ENCODE data around the gene AUTS2. TPM values are rescaled to one million over a fixed set of nuclear protein-coding genes. Genes with fewer than 3 reads are reported as not detected.

AUTS2 gene
- total RNA-seq, 2 experiments from 2014 or later, result 15.2 to 16.3 TPM

DNA sequence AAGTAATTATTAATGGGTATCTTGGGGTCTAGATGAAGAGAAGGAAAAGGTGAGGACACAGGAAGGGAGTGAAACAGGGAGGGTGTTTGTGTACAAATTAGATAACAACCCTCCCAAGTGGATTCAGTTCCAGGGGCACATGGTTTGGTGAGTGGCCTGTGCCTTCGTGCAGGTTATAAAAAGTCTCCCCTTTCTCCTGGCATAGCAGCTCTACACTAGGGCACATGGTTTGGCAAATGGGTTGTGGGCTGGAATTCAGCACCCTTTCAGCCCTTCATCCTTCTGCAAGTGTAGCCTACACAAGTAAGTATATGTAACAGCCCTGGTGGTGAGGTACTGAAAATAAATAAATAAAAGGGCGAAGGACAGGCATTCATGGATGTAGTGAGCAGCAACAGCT, 359.4 kb downstream of the AUTS2 start:
- no peak overlapping the region for H3K4me3 Mint-ChIP-seq
- CTCF ChIA-PET, result no interaction called here
- ATAC-seq, result no peak
- no peaks in the 10 kb centered on the region for H3K4me1 Mint-ChIP-seq (ENCODE audit: low read depth)
- H3K36me3 Mint-ChIP-seq (ENCODE audit: low read depth), result no peaks in the 10 kb centered on the region
- DNase-seq, result no peak
- H3K27ac Mint-ChIP-seq, result no peak overlapping the region
- H3K27me3 Mint-ChIP-seq (ENCODE audit: low read depth), result no peaks in the 10 kb centered on the region
- H3K9me3 Mint-ChIP-seq (ENCODE audit: insufficient read depth), result no peaks in the 10 kb centered on the region
- POLR2A ChIA-PET, result no interaction called here

DNA sequence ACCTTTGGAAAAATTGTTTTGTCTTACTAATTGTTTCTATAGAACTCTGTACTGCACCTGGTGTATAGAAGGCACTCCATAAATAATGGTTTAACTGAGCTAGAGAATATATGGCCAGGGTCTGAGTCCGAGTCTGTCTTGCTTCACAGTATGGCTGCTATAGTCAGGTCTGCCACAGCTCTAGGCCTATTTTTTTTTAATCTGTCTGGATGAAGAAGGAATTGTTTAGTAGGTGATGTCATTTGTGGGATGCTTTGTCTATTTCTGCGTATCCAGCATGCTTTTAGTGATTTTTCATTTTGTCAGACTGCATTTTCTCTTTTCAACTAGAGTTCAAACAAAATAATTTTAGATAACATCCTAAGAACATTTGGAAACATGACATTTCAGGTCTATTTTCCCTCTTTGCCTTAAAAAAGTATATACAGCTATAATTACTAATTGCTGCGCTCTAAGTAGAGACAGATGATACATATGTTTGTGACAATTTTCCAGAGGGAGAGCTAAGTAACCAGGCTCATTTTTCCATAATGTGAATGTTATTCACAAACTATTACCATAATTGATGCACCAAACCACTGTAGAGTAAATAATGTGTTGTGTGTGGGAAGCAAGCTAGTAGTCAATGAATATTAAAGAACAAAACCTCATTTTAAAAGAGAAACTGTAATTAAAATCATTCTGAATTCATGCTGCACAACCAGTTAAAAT, 361.7 kb downstream of the AUTS2 start:
- no peaks in the 10 kb centered on the region for H3K4me1 Mint-ChIP-seq (ENCODE audit: low read depth)
- DNase-seq, result no peak
- no peak for ATAC-seq
- ChIA-PET CTCF (interaction anchor here (0.7 kb wide), 1 partner anchor 12 kb away, joined by 3 read pairs; no protein-coding TSS in a partner anchor), POLR2A (no interaction called here)
- no peaks in the 10 kb centered on the region for H3K36me3 Mint-ChIP-seq (ENCODE audit: low read depth)
- no peaks in the 10 kb centered on the region for H3K9me3 Mint-ChIP-seq (ENCODE audit: insufficient read depth)
- H3K27ac Mint-ChIP-seq, result no peak overlapping the region
- peaks cover 2% of the 10 kb centered on the region for H3K27me3 Mint-ChIP-seq (ENCODE audit: low read depth)
- no peak overlapping the region for H3K4me3 Mint-ChIP-seq

DNA sequence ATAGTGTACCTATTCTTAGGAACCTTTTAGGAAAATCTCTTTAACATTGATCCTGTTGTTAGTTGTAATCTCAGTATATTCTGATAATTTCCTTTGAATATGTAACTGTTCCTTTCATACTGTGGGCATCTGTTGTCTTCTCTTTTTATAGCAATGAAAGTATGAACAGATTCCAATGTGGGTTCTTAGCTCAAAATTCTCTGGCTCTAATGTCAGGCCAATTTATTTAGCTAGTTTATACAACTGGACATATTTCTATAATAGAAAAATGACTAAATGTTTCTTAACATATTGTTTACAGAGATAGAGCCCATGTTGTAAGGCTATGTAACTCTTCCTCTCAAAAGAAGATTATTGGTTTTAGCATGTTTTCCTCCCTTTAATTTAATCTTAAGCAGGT, 363.2 kb downstream of the AUTS2 start:
- ChIA-PET POLR2A (no interaction called here), CTCF (no interaction called here)
- Mint-ChIP-seq H3K9me3 (ENCODE audit: insufficient read depth) (no peaks in the 10 kb centered on the region), H3K4me1 (ENCODE audit: low read depth) (no peaks in the 10 kb centered on the region), H3K4me3 (no peak overlapping the region), H3K36me3 (ENCODE audit: low read depth) (no peaks in the 10 kb centered on the region), H3K27me3 (ENCODE audit: low read depth) (peaks cover 2% of the 10 kb centered on the region), H3K27ac (no peak overlapping the region)
- no peak for DNase-seq
- ATAC-seq, result no peak

DNA sequence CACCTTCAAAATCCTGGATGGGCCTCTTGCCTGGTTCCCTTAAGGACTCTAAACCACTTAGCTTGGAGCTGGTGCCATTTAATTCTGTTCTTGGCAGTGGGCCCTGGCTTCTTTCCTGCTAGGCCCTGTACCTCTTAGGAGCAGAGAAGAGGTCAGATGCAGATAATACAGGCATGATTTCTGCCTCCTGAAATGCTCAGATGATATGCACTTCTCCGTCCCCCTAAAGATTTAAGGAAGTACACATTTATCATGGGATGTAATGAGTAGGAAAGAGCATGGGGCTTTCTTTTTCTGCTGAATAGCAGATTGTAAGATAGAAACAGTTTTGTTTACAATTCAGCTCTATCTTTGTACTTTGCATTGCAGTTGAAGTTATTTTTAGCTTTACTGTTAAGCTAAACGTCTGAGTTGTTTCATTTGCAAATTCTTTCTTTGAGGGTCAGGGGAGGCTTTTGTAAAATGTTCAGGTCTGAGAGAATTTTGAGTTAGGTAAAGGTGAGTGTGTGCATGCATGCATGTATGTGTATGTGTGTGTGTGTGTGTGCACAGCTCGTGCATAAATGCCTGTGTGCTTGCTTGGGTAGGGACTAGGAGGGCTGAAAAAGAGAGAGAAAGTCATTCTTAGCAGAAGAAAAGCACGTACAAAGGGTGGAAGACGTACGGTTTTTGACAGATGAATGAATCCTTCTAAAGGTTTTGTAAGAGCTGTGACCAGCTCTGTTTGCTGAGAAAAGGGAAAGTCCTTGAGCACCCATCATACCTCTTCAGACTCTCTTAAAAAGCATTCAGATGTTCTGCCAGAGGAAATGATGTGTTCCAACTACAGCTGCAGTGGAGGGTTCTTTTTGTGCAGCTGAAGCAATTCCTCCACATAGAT, 364.2 kb downstream of the AUTS2 start:
- Mint-ChIP-seq H3K9me3 (ENCODE audit: insufficient read depth) (no peaks in the 10 kb centered on the region), H3K27ac (no peak overlapping the region), H3K27me3 (ENCODE audit: low read depth) (peaks cover 6% of the 10 kb centered on the region), H3K36me3 (ENCODE audit: low read depth) (no peaks in the 10 kb centered on the region), H3K4me3 (no peak overlapping the region), H3K4me1 (ENCODE audit: low read depth) (no peaks in the 10 kb centered on the region)
- ChIA-PET CTCF (no interaction called here), POLR2A (no interaction called here)
- ATAC-seq (no peak), DNase-seq (no peak)

DNA sequence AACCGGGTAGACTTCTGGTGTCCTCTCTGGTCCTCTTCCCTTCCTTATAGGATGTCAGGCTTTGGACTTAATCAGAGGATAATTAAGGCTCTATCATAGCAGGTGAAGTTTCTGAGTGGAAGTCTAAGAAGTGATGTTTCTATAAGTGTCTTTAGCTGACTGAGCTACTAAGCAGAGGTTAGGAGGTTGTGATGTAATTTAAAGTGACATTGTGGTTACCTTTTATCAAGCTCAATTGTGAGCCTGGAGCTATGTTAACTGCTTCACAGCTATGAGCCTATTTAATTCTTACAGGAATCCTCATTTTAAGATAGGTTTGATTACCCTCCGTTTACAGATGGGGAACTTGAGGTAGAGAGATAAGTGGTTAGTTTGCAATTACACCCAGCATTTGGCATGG, 365.1 kb downstream of the AUTS2 start:
- Mint-ChIP-seq H3K27ac (no peak overlapping the region), H3K9me3 (ENCODE audit: insufficient read depth) (no peaks in the 10 kb centered on the region), H3K4me3 (no peak overlapping the region), H3K27me3 (ENCODE audit: low read depth) (peaks cover 15% of the 10 kb centered on the region), H3K36me3 (ENCODE audit: low read depth) (no peaks in the 10 kb centered on the region), H3K4me1 (ENCODE audit: low read depth) (no peaks in the 10 kb centered on the region)
- POLR2A ChIA-PET, result no interaction called here
- CTCF ChIA-PET, result no interaction called here
- DNase-seq (no peak), ATAC-seq (no peak)

DNA sequence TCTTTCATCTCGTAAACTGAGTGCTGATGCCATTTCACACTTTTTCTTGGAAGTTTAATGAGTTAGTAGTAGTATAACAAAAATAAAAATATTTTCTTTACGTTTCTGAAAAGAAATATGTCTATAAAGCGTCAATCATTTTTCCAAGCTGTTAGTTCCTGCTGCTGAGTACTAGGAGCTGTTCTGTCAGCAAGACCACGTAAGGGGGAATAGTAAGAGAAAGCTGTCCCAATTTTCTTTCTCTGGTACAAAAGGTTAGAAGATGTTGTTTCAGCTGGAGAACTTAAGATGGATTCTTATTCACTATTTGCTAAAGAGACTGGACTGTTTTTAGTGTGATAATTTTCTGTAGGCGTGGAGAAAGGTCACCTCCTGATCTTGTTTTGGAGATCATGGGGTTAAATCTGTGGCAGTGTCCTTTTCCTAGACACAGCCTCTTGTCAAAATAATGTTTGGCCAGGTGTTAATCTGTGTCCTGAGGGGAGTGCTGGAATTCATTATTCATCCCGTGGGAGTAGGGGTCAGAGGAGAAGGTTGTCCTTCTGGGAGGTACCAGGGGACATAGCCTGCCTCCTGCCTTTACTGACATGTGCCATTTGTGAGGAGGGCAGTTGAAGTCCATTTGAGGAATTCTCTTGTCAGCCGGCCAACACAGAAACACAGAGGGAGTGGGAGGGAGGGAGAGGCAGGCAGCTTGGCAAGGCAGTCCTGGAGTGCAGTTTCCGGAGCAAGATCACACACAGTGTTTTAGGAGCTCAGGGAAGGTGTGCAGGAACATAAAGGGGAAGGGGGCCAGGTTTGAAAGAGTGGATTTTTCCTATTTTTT, 368.7 kb downstream of the AUTS2 start:
- ChIA-PET CTCF (no interaction called here), POLR2A (no interaction called here)
- Mint-ChIP-seq H3K9me3 (ENCODE audit: insufficient read depth) (no peaks in the 10 kb centered on the region), H3K27ac (no peak overlapping the region), H3K4me3 (no peak overlapping the region), H3K36me3 (ENCODE audit: low read depth) (no peaks in the 10 kb centered on the region), H3K27me3 (ENCODE audit: low read depth) (peaks cover 17% of the 10 kb centered on the region), H3K4me1 (ENCODE audit: low read depth) (no peaks in the 10 kb centered on the region)
- no peak for ATAC-seq
- no peak for DNase-seq

DNA sequence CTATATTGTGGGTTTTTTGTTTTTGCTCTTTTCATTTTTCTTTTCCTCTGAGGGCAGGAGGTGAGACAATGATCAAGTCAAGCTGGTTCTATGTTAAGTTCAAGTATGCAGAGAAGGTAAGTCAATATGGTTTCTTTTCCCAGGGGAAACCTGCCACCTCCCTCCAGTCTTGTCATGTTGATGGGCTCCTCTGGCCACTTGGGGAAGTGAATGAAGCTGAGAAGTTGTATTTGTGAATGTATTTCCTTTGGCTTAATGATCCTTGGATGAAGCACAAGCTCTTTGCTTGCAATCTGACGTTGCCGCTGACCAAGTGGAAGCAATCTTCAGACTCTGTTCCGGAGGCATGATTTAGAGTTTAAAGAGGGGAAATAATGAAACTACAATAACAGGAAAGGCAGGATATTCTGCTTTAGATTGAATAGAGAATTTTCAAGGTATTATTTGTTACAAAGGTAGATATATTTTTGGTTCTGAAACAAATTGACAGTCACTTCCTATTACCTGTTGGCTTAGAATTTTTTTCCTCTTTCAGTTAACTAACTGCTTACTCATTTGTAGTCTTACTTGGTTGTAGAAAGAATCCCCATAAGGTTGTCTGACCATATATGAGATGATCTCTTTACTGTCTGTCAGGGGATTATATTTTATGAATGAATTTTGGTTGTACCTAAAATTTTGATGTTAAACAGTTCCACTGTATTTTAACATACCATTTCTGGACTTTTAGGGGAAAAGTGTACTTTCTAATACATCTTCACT, 369.6 kb downstream of the AUTS2 start:
- H3K27me3 Mint-ChIP-seq (ENCODE audit: low read depth), result peaks cover 17% of the 10 kb centered on the region
- ChIA-PET CTCF (no interaction called here), POLR2A (no interaction called here)
- no peaks in the 10 kb centered on the region for H3K36me3 Mint-ChIP-seq (ENCODE audit: low read depth)
- H3K27ac Mint-ChIP-seq, result no peak overlapping the region
- no peaks in the 10 kb centered on the region for H3K9me3 Mint-ChIP-seq (ENCODE audit: insufficient read depth)
- ATAC-seq, result no peak
- H3K4me3 Mint-ChIP-seq, result no peak overlapping the region
- no peak for DNase-seq
- H3K4me1 Mint-ChIP-seq (ENCODE audit: low read depth), result no peaks in the 10 kb centered on the region

DNA sequence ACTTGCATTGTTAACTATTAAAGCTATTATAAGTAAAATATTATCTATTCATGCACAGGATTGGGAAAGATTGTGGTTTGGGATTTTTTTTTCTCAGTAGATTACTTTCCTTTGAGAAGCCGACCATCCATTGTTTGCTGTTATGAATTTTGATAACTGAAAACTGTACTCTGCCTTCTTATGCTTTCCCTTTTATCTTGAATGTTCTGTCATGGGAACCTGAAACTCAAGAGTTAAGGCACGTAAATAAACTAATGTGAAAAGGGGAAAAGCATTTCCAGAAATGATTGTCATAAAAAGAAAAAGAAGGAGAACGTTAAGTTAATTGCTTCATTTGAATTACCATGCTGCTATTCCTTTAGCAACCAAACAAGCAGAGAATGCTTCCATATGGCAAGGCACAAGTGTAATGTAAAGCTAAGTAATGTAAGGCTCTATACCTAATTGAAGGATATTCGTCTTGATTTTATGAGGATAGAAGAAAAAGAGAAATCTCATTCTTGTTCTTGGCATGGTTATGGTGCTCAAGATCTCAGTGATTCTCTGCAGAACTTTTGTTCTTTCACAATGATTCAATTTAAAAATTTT, 370.8 kb downstream of the AUTS2 start:
- Mint-ChIP-seq H3K27me3 (ENCODE audit: low read depth) (peaks cover 19% of the 10 kb centered on the region), H3K4me3 (no peak overlapping the region), H3K4me1 (ENCODE audit: low read depth) (no peaks in the 10 kb centered on the region), H3K36me3 (ENCODE audit: low read depth) (no peaks in the 10 kb centered on the region), H3K27ac (no peak overlapping the region), H3K9me3 (ENCODE audit: insufficient read depth) (no peaks in the 10 kb centered on the region)
- POLR2A ChIA-PET, result no interaction called here
- CTCF ChIA-PET, result no interaction called here
- no peak for ATAC-seq
- no peak for DNase-seq

DNA sequence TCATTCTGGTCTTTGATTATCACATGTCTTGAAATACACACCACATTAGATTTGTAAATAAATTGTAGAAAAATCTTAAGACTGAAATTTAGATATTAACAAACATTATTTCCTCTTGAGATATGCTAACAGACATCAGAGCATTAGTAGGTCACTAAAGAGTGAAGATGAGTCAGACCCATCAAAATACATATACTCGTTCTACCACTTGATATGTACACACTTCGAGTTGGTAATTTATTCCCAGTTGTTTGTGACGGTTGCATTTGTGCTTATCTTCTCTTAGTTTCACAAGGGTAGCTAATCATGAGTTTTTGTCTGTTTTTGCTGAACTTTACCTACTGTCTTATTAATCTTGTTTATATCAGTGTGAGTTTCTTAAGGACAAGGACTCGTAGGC, 383.4 kb downstream of the AUTS2 start:
- no peak for DNase-seq
- Mint-ChIP-seq H3K4me1 (ENCODE audit: low read depth) (no peaks in the 10 kb centered on the region), H3K9me3 (ENCODE audit: insufficient read depth) (no peaks in the 10 kb centered on the region), H3K36me3 (ENCODE audit: low read depth) (no peaks in the 10 kb centered on the region), H3K27ac (no peak overlapping the region), H3K4me3 (no peak overlapping the region), H3K27me3 (ENCODE audit: low read depth) (peaks cover 3% of the 10 kb centered on the region)
- POLR2A ChIA-PET, result no interaction called here
- ATAC-seq, result no peak
- CTCF ChIA-PET, result no interaction called here

DNA sequence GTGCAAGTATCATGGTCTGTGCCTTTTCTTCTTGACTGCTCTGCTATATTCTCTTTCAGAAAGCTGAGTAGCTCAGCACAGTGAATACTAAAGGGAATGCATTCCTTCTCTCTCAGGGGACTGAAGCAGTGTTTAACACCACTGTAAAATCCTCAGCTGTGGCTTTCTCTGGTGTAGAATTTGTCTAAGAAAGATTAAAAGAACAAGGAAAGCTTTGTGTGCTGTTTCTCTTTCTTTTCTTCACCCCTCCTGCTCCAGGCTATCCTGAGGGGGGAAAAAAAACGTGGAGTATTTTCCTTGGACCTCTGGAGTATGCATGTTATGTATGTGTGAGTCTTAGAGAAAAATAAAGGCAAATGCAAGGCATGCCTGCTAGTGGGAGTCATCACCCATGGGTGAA, 383.9 kb downstream of the AUTS2 start:
- Mint-ChIP-seq H3K27me3 (ENCODE audit: low read depth) (peaks cover 3% of the 10 kb centered on the region), H3K27ac (no peak overlapping the region), H3K4me1 (ENCODE audit: low read depth) (no peaks in the 10 kb centered on the region), H3K9me3 (ENCODE audit: insufficient read depth) (no peaks in the 10 kb centered on the region), H3K36me3 (ENCODE audit: low read depth) (no peaks in the 10 kb centered on the region), H3K4me3 (no peak overlapping the region)
- ChIA-PET POLR2A (no interaction called here), CTCF (no interaction called here)
- DNase-seq (no peak), ATAC-seq (no peak)

DNA sequence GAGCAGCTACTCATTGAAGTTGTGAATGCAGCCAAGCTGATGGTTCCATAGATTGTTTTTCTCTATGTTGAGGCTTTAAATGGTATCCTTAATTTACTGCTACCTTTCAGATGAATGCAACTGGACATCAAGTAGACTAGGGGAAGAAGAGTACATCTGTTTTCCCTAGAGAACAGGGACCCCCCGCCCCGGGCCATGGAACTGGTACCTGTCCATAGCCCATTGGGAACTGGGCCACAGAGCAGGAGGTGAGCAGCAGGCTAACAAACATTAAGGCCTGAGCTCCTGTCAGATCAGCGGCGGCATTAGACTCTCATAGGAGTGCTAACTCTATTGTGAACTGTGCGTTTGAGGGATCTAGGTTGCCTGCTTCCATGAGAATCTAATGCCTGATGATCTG, 391.3 kb downstream of the AUTS2 start:
- POLR2A ChIA-PET, result no interaction called here
- Mint-ChIP-seq H3K9me3 (ENCODE audit: insufficient read depth) (no peaks in the 10 kb centered on the region), H3K36me3 (ENCODE audit: low read depth) (no peaks in the 10 kb centered on the region), H3K4me3 (no peak overlapping the region), H3K27me3 (ENCODE audit: low read depth) (no peaks in the 10 kb centered on the region), H3K27ac (no peak overlapping the region), H3K4me1 (ENCODE audit: low read depth) (no peaks in the 10 kb centered on the region)
- CTCF ChIA-PET, result no interaction called here
- no peak for ATAC-seq
- DNase-seq, result no peak

All from activated CD8-positive, alpha-beta T cell treated with anti-CD3 and anti-CD28 coated beads, Interleukin-2, amount 10 ng/mL, durations not matched to agents 7 days and 5 days (primary cell).